Esophagus squamous epithelium (tissue), 5 donors: Measurements from ENCODE around the gene RNF39. TPM values are rescaled to one million over a fixed set of nuclear protein-coding genes. Genes with fewer than 3 reads are reported as not detected.

ENCODE experiments used
- DNase-seq: peaks from one replicate; lab custom pipeline; 2025; lab: John Stamatoyannopoulos, UW
- H3K27ac ChIP-seq, 4 donors: fragments of 200-600 bp; sonication (generic); one replicate each; pipeline ENCODE4 v1.5.1; 2016 to 2019; ENCODE audit warnings: mild to moderate bottlenecking in 1 of 4
- H3K27me3 ChIP-seq, 4 donors: fragments of 200-600 bp; sonication (generic); 1 replicate in 3 of 4; 2 replicates in 1 of 4; pipeline versions ENCODE4 v1.5.1 to v1.6.0; 2017 to 2021; ENCODE audit warnings: antibody characterized with exemption in 1 of 4
- H3K36me3 ChIP-seq, 3 donors: fragments of 200-600 bp; sonication (generic); one replicate each; pipeline ENCODE4 v1.5.1; 2016 to 2019
- H3K4me1 ChIP-seq, 3 donors: fragments of 200-600 bp; sonication (generic); one replicate each; pipeline ENCODE4 v1.5.1; 2017 to 2019
- H3K4me3 ChIP-seq, 4 donors: fragments of 200-600 bp; sonication (generic); 1 replicate in 3 of 4; 2 replicates in 1 of 4; pipeline ENCODE4 v1.5.1; 2016 to 2019; ENCODE audit warnings: mild to moderate bottlenecking in 2 of 4, moderate library complexity in 1 of 4
- H3K9me3 ChIP-seq, 3 donors: fragments of 200-600 bp; sonication (generic); one replicate each; pipeline ENCODE4 v1.5.1; 2016 to 2019
- CTCF ChIP-seq, 6 experiments: fragments of 450-650 bp in 4 of 6; fragments of 200-600 bp in 2 of 6; sonication (generic) in 2 of 6; IDR thresholded peaks; one replicate each; pipeline ENCODE4 v1.5.1; 2016 to 2019; ENCODE audit warnings: antibody characterized with exemption in 6 of 6, mild to moderate bottlenecking in 4 of 6, moderate library complexity in 4 of 6
- POLR2A ChIP-seq, 4 donors: fragments of 450-650 bp; IDR thresholded peaks; one replicate each; pipeline ENCODE4 v1.6.1; 2017; ENCODE audit warnings: antibody characterized with exemption in 4 of 4, mild to moderate bottlenecking in 4 of 4, moderate library complexity in 3 of 4
- WGBS, 2 donors: methylation state at CpG; one replicate each; pipeline ENCODE4 v1.1.5; 2018; 5-methylcytosine and 5-hydroxymethylcytosine counted together
- intact Hi-C: fragments of 100-400 bp; cut with DNase I; formaldehyde crosslinking; loops from one replicate; pipeline ENCODE4 v1.15.0; 2022
- total RNA-seq, 4 donors: library from RNA; depleted of rRNA; stranded (reverse); fragments of >200 nt; gene quantifications; one replicate each; pipeline ENCODE4 v1.1.0, GENCODE V29; 2016
- donor health status: DM: yes; HTN: yes; CAD: no.

RNF39 gene
- total RNA-seq, 4 donors from 2014 or later: 3.1 to 11.4 (median 9.2) TPM

GRCh38 chr6:30044630-30045029 is 30.9 kb downstream of the RNF39 start:
- WGBS, 2 donors: 65 to 67% methylated on average over 2 of the region's 2 CpGs
- H3K9me3 ChIP-seq: no peaks in the 10 kb centered on the region
- TF ChIP-seq POLR2A (IDR thresholded peaks at IDR 0.05): no peak
- no peak for TF ChIP-seq CTCF (IDR thresholded peaks at IDR 0.05)
- no peaks in the 10 kb centered on the region for H3K27me3 ChIP-seq
- H3K36me3 ChIP-seq: no peaks in the 10 kb centered on the region
- no peaks in the 10 kb centered on the region for H3K4me1 ChIP-seq
- intact Hi-C loops: no loop called here
- no peak for DNase-seq
- H3K4me3 ChIP-seq: no peak overlapping the region
- no peak overlapping the region for H3K27ac ChIP-seq

GRCh38 chr6:30043744-30044143 is 31.8 kb downstream of the RNF39 start:
- Histone ChIP-seq H3K4me1 (no peaks in the 10 kb centered on the region), H3K36me3 (no peaks in the 10 kb centered on the region), H3K27ac (no peak overlapping the region), H3K4me3 (no peak overlapping the region), H3K27me3 (no peaks in the 10 kb centered on the region), H3K9me3 (no peaks in the 10 kb centered on the region)
- DNase-seq: no peak
- TF ChIP-seq CTCF (IDR thresholded peaks at IDR 0.05) (no peak), POLR2A (IDR thresholded peaks at IDR 0.05) (no peak)
- 87 to 93% methylated on average over 2 of the region's 2 CpGs for WGBS, 2 donors
- intact Hi-C loops: no loop called here

- no peak for TF ChIP-seq POLR2A (IDR thresholded peaks at IDR 0.05)
- no peak for DNase-seq
- 18 to 40% methylated on average over 1 of the region's 1 CpG for WGBS, 2 donors
- Histone ChIP-seq H3K27me3 (no peaks in the 10 kb centered on the region), H3K9me3 (no peaks in the 10 kb centered on the region), H3K27ac (no peak overlapping the region), H3K36me3 (no peaks in the 10 kb centered on the region), H3K4me1 (no peaks in the 10 kb centered on the region), H3K4me3 (no peak overlapping the region)
- intact Hi-C loops: no loop called here
Measured at GRCh38 chr6:30042914-30043313, 32.7 kb downstream of the RNF39 start.

- H3K4me3 ChIP-seq: no peak overlapping the region
- no peaks in the 10 kb centered on the region for H3K4me1 ChIP-seq
- H3K9me3 ChIP-seq: no peaks in the 10 kb centered on the region
- intact Hi-C loops: no loop called here
- H3K36me3 ChIP-seq: no peaks in the 10 kb centered on the region
- TF ChIP-seq CTCF (IDR thresholded peaks at IDR 0.05): no peak
- no peak for TF ChIP-seq POLR2A (IDR thresholded peaks at IDR 0.05)
- 65 to 80% methylated on average over 1 of the region's 1 CpG for WGBS, 2 donors
- no peaks in the 10 kb centered on the region for H3K27me3 ChIP-seq
- no peak for DNase-seq
- H3K27ac ChIP-seq: no peak overlapping the region
Measured at GRCh38 chr6:30042476-30042875, 33.1 kb downstream of the RNF39 start.

GRCh38 chr6:30041821-30042220 is 33.7 kb downstream of the RNF39 start:
- TF ChIP-seq POLR2A (IDR thresholded peaks at IDR 0.05): no peak
- no peak for TF ChIP-seq CTCF (IDR thresholded peaks at IDR 0.05)
- H3K27me3 ChIP-seq: no peaks in the 10 kb centered on the region
- H3K9me3 ChIP-seq: no peaks in the 10 kb centered on the region
- no peak overlapping the region for H3K27ac ChIP-seq
- WGBS, 2 donors: 63 to 65% methylated on average over 4 of the region's 4 CpGs
- H3K4me3 ChIP-seq: no peak overlapping the region
- H3K4me1 ChIP-seq: no peaks in the 10 kb centered on the region
- no peak for DNase-seq
- H3K36me3 ChIP-seq: no peaks in the 10 kb centered on the region
- intact Hi-C loops: no loop called here

- Histone ChIP-seq H3K27ac (no peak overlapping the region), H3K4me3 (no peak overlapping the region), H3K36me3 (no peaks in the 10 kb centered on the region), H3K4me1 (no peaks in the 10 kb centered on the region), H3K9me3 (no peaks in the 10 kb centered on the region), H3K27me3 (no peaks in the 10 kb centered on the region)
- TF ChIP-seq POLR2A (IDR thresholded peaks at IDR 0.05) (no peak), CTCF (IDR thresholded peaks at IDR 0.05) (no peak)
- no peak for DNase-seq
- intact Hi-C loops: no loop called here
- 73 to 79% methylated on average over 6 of the region's 6 CpGs for WGBS, 2 donors
Measured at GRCh38 chr6:30041221-30041620, 34.3 kb downstream of the RNF39 start.
